ENCODE results near the gene ATXN1.

ATXN1 gene

GRCh38 chr6:16548121-16548520, 213.1 kb downstream of the ATXN1 start:
- CTCF ChIA-PET = interaction anchor here (0.6 kb wide), 1 partner anchor 21 kb away, joined by 3 read pairs; no protein-coding TSS in a partner anchor
- TF ChIP-seq ZNF211 (tag by site-specific recombination; IDR thresholded peaks at IDR 0.05; ENCODE audit: low read depth) (no peak), ZFHX2 (tag by site-specific recombination; conservative IDR thresholded peaks at IDR 0.05) (0 out of 2 replicates have a peak, but pooled peaks have one; percentile 10)
- no peak overlapping the region for H3K4me3 ChIP-seq (ENCODE audit: low read depth, low read length)
- no peak overlapping the region for H3K27ac ChIP-seq (ENCODE audit: extremely low read depth, low read depth, low read length)
- POLR2A ChIA-PET = no interaction called here
- H3K36me3 ChIP-seq (ENCODE audit: control insufficient read depth in 2 of 2, insufficient read depth in 1 of 2, low read length in 2 of 2) = no peaks in the 10 kb centered on the region; a peak in 1 of 3 replicates
- H3K9me3 ChIP-seq (ENCODE audit: control insufficient read depth, insufficient read depth, low read depth, low read length) = no peaks in the 10 kb centered on the region
- H3K4me1 ChIP-seq (ENCODE audit: control insufficient read depth, insufficient read depth, low read length) = peaks cover 6% of the 10 kb centered on the region; the same call in 1 of the 2 replicates

DNA sequence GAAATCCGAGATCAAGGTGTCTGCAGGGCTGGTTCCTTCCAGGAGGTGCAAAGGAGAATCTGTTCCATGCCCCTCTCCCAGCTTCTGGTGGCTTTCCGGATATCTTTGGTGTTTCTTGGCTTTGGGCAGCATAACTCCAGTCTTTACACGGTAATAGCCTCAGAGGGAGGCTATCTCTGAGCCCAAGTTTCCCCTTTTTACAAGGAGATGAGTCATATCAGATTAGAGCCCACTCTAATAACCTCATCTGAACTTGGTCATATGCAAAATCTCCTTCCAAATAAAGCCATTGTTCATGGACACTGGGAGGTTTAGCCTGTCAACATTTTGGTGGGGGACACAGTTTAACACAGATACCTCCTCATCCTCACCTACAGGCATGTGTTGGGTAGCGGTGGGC, 213.7 kb downstream of the ATXN1 start:
- H3K36me3 ChIP-seq (ENCODE audit: control insufficient read depth in 2 of 2, insufficient read depth in 1 of 2, low read length in 2 of 2) = no peaks in the 10 kb centered on the region; a peak in 1 of 3 replicates
- ChIA-PET CTCF (interaction anchor here (0.6 kb wide), 1 partner anchor 22 kb away, joined by 3 read pairs; no protein-coding TSS in a partner anchor), POLR2A (no interaction called here)
- peaks cover 6% of the 10 kb centered on the region; the same call in 1 of the 2 replicates for H3K4me1 ChIP-seq (ENCODE audit: control insufficient read depth, insufficient read depth, low read length)
- no peak overlapping the region for H3K4me3 ChIP-seq (ENCODE audit: low read depth, low read length)
- H3K27ac ChIP-seq (ENCODE audit: extremely low read depth, low read depth, low read length) = no peak overlapping the region
- TF ChIP-seq ZNF692 (tag by site-specific recombination; IDR thresholded peaks at IDR 0.05) (0 out of 2 replicates have a peak, but pooled peaks have one; percentile 16), ZFHX2 (tag by site-specific recombination; conservative IDR thresholded peaks at IDR 0.05) (peak; percentile 3; the same call in 1 of the 2 replicates), ZNF10 (tag by site-specific recombination; IDR thresholded peaks at IDR 0.05) (no peak)
- H3K9me3 ChIP-seq (ENCODE audit: control insufficient read depth, insufficient read depth, low read depth, low read length) = no peaks in the 10 kb centered on the region

- Histone ChIP-seq H3K9me3 (ENCODE audit: control insufficient read depth, insufficient read depth, low read depth, low read length) (no peaks in the 10 kb centered on the region), H3K4me1 (ENCODE audit: control insufficient read depth, insufficient read depth, low read length) (peaks cover 6% of the 10 kb centered on the region; the same call in 1 of the 2 replicates), H3K36me3 (ENCODE audit: control insufficient read depth in 2 of 2, insufficient read depth in 1 of 2, low read length in 2 of 2) (no peaks in the 10 kb centered on the region; a peak in 1 of 3 replicates), H3K4me3 (ENCODE audit: low read depth, low read length) (no peak overlapping the region), H3K27ac (ENCODE audit: extremely low read depth, low read depth, low read length) (no peak overlapping the region)
- TF ChIP-seq ZNF335 (tag by site-specific recombination; conservative IDR thresholded peaks at IDR 0.05) (no peak), KLF10 (tag by site-specific recombination; IDR thresholded peaks at IDR 0.05) (no peak), KLF8 (tag by site-specific recombination; IDR thresholded peaks at IDR 0.05) (no peak), ZNF548 (tag by site-specific recombination; IDR thresholded peaks at IDR 0.05) (no peak), YY1 (tag by site-specific recombination; IDR thresholded peaks at IDR 0.05) (no peak), RBAK (tag by site-specific recombination; IDR thresholded peaks at IDR 0.05) (no peak), ZNF311 (tag by site-specific recombination; IDR thresholded peaks at IDR 0.05; ENCODE audit: borderline replicate concordance) (no peak), GLI4 (tag by site-specific recombination; IDR thresholded peaks at IDR 0.05) (no peak), ZNF366 (tag by site-specific recombination; conservative IDR thresholded peaks at IDR 0.05) (no peak), ZBTB26 (tag by site-specific recombination; optimal IDR thresholded peaks at IDR 0.05) (no peak), PRDM2 (tag by site-specific recombination; IDR thresholded peaks at IDR 0.05; ENCODE audit: borderline replicate concordance) (no peak), ZNF791 (tag by site-specific recombination; IDR thresholded peaks at IDR 0.05) (no peak), ZNF639 (tag by site-specific recombination; IDR thresholded peaks at IDR 0.05) (no peak), ZNF629 (tag by site-specific recombination; IDR thresholded peaks at IDR 0.05) (no peak), MZF1 (tag by site-specific recombination; IDR thresholded peaks at IDR 0.05; ENCODE audit: borderline replicate concordance) (no peak)
- TF ChIP-seq, protein P1, sequence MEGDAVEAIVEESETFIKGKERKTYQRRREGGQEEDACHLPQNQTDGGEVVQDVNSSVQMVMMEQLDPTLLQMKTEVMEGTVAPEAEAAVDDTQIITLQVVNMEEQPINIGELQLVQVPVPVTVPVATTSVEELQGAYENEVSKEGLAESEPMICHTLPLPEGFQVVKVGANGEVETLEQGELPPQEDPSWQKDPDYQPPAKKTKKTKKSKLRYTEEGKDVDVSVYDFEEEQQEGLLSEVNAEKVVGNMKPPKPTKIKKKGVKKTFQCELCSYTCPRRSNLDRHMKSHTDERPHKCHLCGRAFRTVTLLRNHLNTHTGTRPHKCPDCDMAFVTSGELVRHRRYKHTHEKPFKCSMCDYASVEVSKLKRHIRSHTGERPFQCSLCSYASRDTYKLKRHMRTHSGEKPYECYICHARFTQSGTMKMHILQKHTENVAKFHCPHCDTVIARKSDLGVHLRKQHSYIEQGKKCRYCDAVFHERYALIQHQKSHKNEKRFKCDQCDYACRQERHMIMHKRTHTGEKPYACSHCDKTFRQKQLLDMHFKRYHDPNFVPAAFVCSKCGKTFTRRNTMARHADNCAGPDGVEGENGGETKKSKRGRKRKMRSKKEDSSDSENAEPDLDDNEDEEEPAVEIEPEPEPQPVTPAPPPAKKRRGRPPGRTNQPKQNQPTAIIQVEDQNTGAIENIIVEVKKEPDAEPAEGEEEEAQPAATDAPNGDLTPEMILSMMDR (tag by site-specific recombination; IDR thresholded peaks at IDR 0.05) = no peak
- ChIA-PET CTCF (no interaction called here), POLR2A (no interaction called here)
Measured at GRCh38 chr6:16546861-16547260, 214.4 kb downstream of the ATXN1 start.
